ENCODE results near the gene TPSG1.
A peak's percentile ranks its signal among the peaks of the same experiment; 100 is the strongest.
"Not testable (repeated sequence)": the region's sequence is repeated elsewhere in the genome, so short reads cannot be mapped to it uniquely, and the experiment has no call there.

TPSG1 gene

GRCh38 chr16:1213796-1214372 lies 11.2 kb downstream of the TPSG1 start:
- no peak for DNase-seq

- DNase-seq = no peak
These were observed 11.8 kb downstream of the TPSG1 start for GRCh38 chr16:1213231-1213630.

DNA sequence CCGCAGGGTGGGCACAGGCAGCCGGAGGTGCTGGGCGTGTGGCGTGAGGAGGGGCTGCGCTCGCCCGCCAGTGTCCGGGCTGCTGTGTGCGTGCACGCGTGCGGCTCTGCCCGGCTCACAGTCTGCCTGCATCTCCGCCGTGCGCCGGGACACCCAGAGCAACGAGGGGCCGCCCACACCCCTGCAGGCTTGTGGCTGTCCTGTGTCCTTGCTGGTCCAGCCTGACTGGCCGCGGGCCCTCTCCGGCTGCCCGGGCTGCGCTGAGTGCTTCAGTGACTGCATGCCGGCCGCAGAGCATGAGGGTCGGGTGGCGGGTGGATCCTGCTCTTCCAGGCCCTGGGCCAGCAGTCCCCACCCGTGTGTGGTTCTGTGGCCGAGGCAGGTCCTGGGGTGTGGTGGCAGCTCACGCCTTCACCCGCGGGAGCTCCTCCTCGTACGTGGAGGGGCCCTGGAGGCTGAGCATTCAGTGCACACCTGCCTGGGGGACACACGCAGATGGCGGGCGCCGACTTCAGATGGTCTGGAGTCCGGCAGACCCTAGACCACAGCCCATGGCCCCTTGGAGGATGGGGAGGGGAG lies 12.4 kb downstream of the TPSG1 start:
- DNase-seq = no peak

- no peak for DNase-seq
These were observed 13.4 kb downstream of the TPSG1 start for GRCh38 chr16:1211451-1212268.

GRCh38 chr16:1210461-1210860 lies 14.6 kb downstream of the TPSG1 start:
- no peak for DNase-seq

GRCh38 chr16:1209081-1209480 lies 16.0 kb downstream of the TPSG1 start:
- no peak for DNase-seq

GRCh38 chr16:1208239-1208830 lies 16.7 kb downstream of the TPSG1 start:
- no peak for DNase-seq

DNA sequence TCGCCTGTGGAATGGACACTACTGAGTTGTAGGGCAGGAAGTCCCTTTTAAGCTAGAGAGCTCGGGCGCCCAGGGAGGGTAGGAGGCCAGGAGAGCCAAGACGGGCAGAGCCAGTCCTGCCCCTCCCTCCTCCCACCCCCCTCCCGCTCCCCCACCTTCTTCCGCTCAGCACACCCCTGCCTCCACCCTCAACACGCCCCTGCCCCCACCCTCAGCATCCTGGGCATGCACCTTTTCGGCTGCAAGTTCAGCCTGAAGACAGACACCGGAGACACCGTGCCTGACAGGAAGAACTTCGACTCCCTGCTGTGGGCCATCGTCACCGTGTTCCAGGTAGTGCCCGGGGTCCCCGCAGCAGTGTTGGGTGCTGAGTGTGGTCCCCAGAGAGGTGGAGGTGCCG lies 18.3 kb downstream of the TPSG1 start:
- DNase-seq = no peak

DNA sequence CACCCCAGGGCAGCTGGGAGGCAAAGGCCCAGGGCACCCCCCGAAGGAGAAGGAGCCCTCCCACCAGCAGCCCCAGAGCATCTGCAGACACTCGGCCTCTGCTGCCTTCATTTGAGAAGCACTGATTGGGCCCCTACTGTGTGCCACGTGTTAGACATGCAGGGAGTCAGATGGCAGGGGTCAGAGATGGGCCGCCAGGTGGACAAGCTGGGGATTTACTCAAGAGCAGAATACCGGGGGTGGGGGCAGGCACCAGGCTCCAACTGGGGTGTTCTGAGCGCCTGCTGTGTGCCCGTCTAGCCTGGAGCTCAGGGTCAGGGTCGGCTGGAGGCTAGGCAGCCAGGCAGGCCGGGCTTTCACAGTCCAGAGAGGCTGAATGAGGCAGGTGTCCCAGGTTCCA lies 18.7 kb downstream of the TPSG1 start:
- no peak for DNase-seq

- DNase-seq = no peak
These were observed 20.1 kb downstream of the TPSG1 start for GRCh38 chr16:1204933-1205332.

DNA sequence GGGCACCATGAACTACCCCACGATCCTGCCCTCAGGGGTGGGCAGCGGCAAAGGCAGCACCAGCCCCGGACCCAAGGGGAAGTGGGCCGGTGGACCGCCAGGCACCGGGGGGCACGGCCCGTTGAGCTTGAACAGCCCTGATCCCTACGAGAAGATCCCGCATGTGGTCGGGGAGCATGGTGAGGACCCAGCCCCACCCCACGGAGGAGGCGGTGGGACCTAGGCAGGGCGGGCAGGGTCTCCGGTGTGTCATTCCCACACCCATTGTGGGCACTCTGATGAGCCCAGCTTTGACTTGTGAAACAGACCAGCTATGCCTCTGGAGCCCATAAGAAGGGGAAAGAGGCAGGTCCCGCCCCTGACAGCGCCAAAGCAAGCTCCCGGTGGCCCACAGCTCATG lies 22.8 kb downstream of the TPSG1 start:
- no peak for DNase-seq

DNA sequence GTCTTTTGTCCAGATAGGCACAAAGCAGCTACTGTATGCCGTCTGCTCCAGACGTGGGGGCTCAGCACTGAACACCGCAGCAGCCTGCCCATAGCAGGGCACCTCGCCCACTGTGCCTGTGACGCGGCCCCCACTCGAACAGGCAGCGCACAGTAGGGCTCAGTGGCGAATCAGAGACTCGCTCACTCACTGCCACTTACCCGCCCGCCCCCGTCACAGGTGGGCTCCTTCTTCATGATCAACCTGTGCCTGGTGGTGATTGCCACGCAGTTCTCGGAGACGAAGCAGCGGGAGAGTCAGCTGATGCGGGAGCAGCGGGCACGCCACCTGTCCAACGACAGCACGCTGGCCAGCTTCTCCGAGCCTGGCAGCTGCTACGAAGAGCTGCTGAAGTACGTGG lies 23.6 kb downstream of the TPSG1 start:
- DNase-seq = no peak

GRCh38 chr16:1200014-1200627 lies 24.9 kb downstream of the TPSG1 start:
- DNase-seq = no peak

- DNase-seq = no peak
These were observed 25.6 kb downstream of the TPSG1 start for GRCh38 chr16:1199347-1200013.

DNA sequence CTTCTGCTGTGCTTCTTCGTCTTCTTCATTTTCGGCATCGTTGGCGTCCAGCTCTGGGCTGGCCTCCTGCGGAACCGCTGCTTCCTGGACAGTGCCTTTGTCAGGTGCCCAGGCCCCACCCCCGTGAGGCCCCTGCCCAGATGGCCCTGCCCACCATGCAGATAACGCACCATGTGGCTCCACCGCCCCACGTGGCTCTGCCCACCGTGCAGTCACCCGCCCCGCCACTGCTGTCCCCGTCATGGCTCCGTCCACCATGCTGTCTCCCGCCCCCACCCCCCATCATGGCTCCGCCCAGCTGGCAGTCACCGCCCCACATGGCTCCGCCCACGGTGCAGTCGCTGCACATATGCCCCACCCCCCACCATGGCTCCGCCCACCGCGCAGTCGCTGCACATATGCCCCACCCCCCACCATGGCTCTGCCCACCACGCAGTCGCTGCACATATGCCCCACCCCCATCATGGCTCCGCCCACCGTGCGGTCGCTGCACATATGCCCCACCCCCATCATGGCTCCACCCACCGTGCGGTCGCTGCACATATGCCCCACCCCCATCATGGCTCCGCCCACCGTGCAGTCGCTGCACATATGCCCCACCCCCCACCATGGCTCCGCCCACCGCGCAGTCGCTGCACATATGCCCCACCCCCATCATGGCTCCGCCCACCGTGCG lies 26.3 kb downstream of the TPSG1 start:
- not testable (repeated sequence) for DNase-seq

DNA sequence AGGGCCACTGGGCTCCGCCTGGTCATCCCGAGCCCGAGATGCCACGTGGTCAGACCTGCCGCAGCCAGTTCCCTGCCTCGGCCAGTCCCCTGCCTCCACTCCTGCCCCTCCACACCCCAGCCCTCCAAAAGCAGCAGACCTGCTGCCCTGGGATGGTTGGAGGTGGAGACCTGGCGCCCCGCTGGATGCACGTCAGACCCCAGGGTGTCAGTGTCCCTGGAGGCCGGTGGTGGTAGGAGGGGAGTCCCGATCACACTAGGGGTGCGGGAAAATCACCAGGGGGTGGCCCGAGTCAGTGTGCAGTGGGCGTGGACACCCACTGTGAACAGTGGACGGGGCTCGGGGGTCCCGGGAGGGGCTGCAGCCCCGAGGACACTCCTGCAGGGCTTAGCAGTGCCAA lies 26.9 kb downstream of the TPSG1 start:
- no peak for DNase-seq

- no peak for DNase-seq
These were observed 27.7 kb downstream of the TPSG1 start for GRCh38 chr16:1197237-1197866.

GRCh38 chr16:1196494-1196893 lies 28.6 kb downstream of the TPSG1 start:
- no peak for DNase-seq

- DNase-seq = no peak
These were observed 29.7 kb downstream of the TPSG1 start for GRCh38 chr16:1195393-1195666.

DNA sequence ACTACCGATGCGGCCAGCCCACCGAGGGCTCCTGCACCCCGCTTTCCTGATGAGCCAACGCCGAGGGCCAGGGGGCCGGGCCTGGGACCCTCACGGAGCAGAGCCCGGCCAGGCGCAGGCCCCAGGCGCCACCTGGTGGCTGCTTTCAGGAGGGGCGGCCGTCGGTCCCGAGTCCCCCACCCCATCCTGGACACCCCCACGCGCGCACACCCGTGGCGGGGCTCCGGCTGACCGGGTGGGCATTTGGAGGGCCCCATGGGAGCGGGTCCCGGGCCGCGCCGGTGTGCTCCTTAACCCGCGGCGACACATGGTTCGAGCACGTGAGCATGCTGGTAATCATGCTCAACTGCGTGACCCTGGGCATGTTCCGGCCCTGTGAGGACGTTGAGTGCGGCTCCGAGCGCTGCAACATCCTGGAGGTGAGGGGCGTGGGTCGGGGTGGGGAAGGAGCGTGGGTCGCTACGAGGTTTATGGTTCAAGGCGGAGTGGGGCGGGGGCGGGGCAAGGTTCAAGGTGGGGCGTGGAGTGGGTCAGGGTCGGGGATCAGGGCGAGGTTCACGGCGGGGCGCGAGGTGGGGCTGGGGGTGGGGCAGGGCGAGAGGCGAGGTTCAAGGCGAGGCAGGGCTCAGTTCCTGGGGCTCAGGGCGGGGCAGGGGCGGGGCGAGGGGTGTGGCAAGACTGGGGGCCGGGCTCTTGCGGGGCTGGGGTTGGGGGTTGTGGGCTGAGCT lies 30.2 kb downstream of the TPSG1 start:
- peak; percentile 27 for DNase-seq

GRCh38 chr16:1193825-1194581 lies 31.1 kb downstream of the TPSG1 start:
- no peak for DNase-seq
